Loucy (cell line): Measurements from ENCODE around the gene BOLA3.
A peak's percentile ranks its signal among the peaks of the same experiment; 100 is the strongest.

Experiments used
- H2AFZ ChIP-seq: fragments of 200-600 bp; sonication (generic); 2 replicates; pipeline ENCODE4 v1.6.0; 2016; ENCODE audit warnings: antibody characterized with exemption, mild to moderate bottlenecking, low read length, moderate library complexity
- H3F3A ChIP-seq: fragments of 200-600 bp; 2 replicates; pipeline ENCODE4 v1.6.0; 2016; ENCODE audit warnings: antibody characterized with exemption, low read depth, mild to moderate bottlenecking
- H3K27me3 ChIP-seq: fragments of 200-600 bp; sonication (generic); 2 replicates; pipeline ENCODE4 v1.6.1; 2014; ENCODE audit warnings: low read length, mild to moderate bottlenecking; ENCODE audit not compliant: insufficient read depth, poor library complexity, severe bottlenecking
- H3K36me3 ChIP-seq: fragments of 200-600 bp; sonication (generic); 2 replicates; pipeline ENCODE4 v1.6.1; 2016; ENCODE audit warnings: low read length; ENCODE audit not compliant: insufficient read depth
- H3K4me1 ChIP-seq: fragments of 200-600 bp; sonication (generic); 2 replicates; pipeline ENCODE4 v1.5.1; 2014; ENCODE audit warnings: low read length, mild to moderate bottlenecking; ENCODE audit not compliant: insufficient read depth, poor library complexity, severe bottlenecking
- H3K4me2 ChIP-seq: fragments of 200-600 bp; sonication (generic); 2 replicates; pipeline ENCODE4 v1.6.0; 2014; ENCODE audit warnings: antibody characterized with exemption, low read length, low read depth, mild to moderate bottlenecking; ENCODE audit not compliant: poor library complexity, severe bottlenecking
- H3K4me3 ChIP-seq: fragments of 200-600 bp; sonication (generic); 2 replicates; pipeline ENCODE4 v1.5.1; 2014; ENCODE audit warnings: low read length, mild to moderate bottlenecking, mixed read lengths; ENCODE audit not compliant: poor library complexity, severe bottlenecking
- H3K79me2 ChIP-seq: fragments of 200-600 bp; sonication (generic); 2 replicates; pipeline ENCODE4 v1.6.1; 2014; ENCODE audit warnings: low read length; ENCODE audit not compliant: insufficient read depth
- H3K9ac ChIP-seq: fragments of 200-600 bp; sonication (generic); 2 replicates; pipeline ENCODE4 v1.6.0; 2014; ENCODE audit warnings: mild to moderate bottlenecking, low read depth, low read length, moderate library complexity; ENCODE audit not compliant: poor library complexity, severe bottlenecking
- H3K9me2 ChIP-seq: fragments of 200-600 bp; sonication (generic); replicated peaks from 2 replicates; pipeline ENCODE4 v1.6.1; 2016; ENCODE audit warnings: low read depth, low read length, mixed read lengths
- H3K9me3 ChIP-seq: fragments of 200-600 bp; sonication (generic); 2 replicates; pipeline ENCODE4 v1.6.1; 2014; ENCODE audit warnings: mild to moderate bottlenecking, antibody characterized with exemption, low read length, low read depth; ENCODE audit not compliant: insufficient read depth
- H4K20me1 ChIP-seq: fragments of 200-600 bp; sonication (generic); 2 replicates; pipeline ENCODE4 v1.6.0; 2014; ENCODE audit warnings: antibody characterized with exemption, low read length, mild to moderate bottlenecking; ENCODE audit not compliant: insufficient read depth, poor library complexity, severe bottlenecking
- CTCF ChIP-seq: fragments of 200-600 bp; sonication (generic); conservative IDR thresholded peaks from 2 replicates; pipeline ENCODE4 v1.5.1; 2014; ENCODE audit warnings: mild to moderate bottlenecking, antibody characterized with exemption, low read length
- EZH2phosphoT487 ChIP-seq: fragments of 200-600 bp; IDR thresholded peaks from 2 replicates; pipeline ENCODE4 v1.6.1; 2018; ENCODE audit warnings: antibody characterized with exemption, mild to moderate bottlenecking, moderate library complexity, borderline replicate concordance

The BOLA3 gene

GRCh38 chr2:74149570-74150319, 2.0 kb upstream of the BOLA3 start:
- H3K4me3 ChIP-seq = no peak overlapping the region
- H3K4me1 ChIP-seq = peaks cover 18% of the 10 kb centered on the region
- no peak for TF ChIP-seq CTCF
- H4K20me1 ChIP-seq = no peaks in the 10 kb centered on the region
- no peaks in the 10 kb centered on the region for H3K9me2 ChIP-seq
- no peaks in the 10 kb centered on the region for H3K27me3 ChIP-seq
- H3K36me3 ChIP-seq = peaks cover 26% of the 10 kb centered on the region; the same call in 1 of the 2 replicates
- H3K9ac ChIP-seq = no peak overlapping the region
- H3F3A ChIP-seq = no peaks in the 10 kb centered on the region
- H2AFZ ChIP-seq = no peak overlapping the region
- no peaks in the 10 kb centered on the region for H3K9me3 ChIP-seq
- H3K4me2 ChIP-seq = no peak overlapping the region
- peaks cover 14% of the 10 kb centered on the region for H3K79me2 ChIP-seq

GRCh38 chr2:74149247-74149525, 1.5 kb upstream of the BOLA3 start:
- Histone ChIP-seq H3K27me3 (no peaks in the 10 kb centered on the region), H3K79me2 (peaks cover 14% of the 10 kb centered on the region), H4K20me1 (no peaks in the 10 kb centered on the region), H3K36me3 (peaks cover 20% of the 10 kb centered on the region; the same call in 1 of the 2 replicates), H3K9me3 (no peaks in the 10 kb centered on the region), H2AFZ (no peak overlapping the region), H3F3A (no peaks in the 10 kb centered on the region), H3K4me3 (no peak overlapping the region), H3K4me2 (no peak overlapping the region), H3K9ac (no peak overlapping the region), H3K4me1 (peaks cover 18% of the 10 kb centered on the region), H3K9me2 (no peaks in the 10 kb centered on the region)
- TF ChIP-seq EZH2phosphoT487 (no peak), CTCF (no peak)

- H3K9me3 ChIP-seq = no peaks in the 10 kb centered on the region
- H3K27me3 ChIP-seq = no peaks in the 10 kb centered on the region
- peak overlapping the region; percentile 94 for H2AFZ ChIP-seq
- peaks cover 18% of the 10 kb centered on the region; the same call in 1 of the 2 replicates for H3K36me3 ChIP-seq
- H3K4me2 ChIP-seq = peak overlapping the region; percentile 82
- no peaks in the 10 kb centered on the region for H3F3A ChIP-seq
- H3K9me2 ChIP-seq = no peaks in the 10 kb centered on the region
- TF ChIP-seq CTCF (no peak), EZH2phosphoT487 (no peak)
- H3K4me3 ChIP-seq = peak overlapping the region; percentile 89
- no peaks in the 10 kb centered on the region for H4K20me1 ChIP-seq
- H3K4me1 ChIP-seq = peaks cover 18% of the 10 kb centered on the region
- peak overlapping the region; percentile 87 for H3K9ac ChIP-seq
- H3K79me2 ChIP-seq = peaks cover 14% of the 10 kb centered on the region
Measured at GRCh38 chr2:74148457-74149246, 940 bp upstream of the BOLA3 start.
